IMR-90 (cell line): ENCODE results near the gene CYP2A13.

Experiments
- BHLHE40 ChIP-seq: fragments of 150-350 bp; IDR thresholded peaks from 2 replicates; pipeline ENCODE4 v1.6.1; 2016; ENCODE audit warnings: mild to moderate bottlenecking, low read depth, low read length
- MAFK ChIP-seq: IDR thresholded peaks from 2 replicates; pipeline ENCODE4 v1.6.1; 2012; ENCODE audit warnings: low read depth, low read length, improper control_type of control experiment
- MAZ ChIP-seq: IDR thresholded peaks from 2 replicates; pipeline ENCODE4 v1.6.1; 2012; ENCODE audit warnings: low read depth, mild to moderate bottlenecking, low read length, improper control_type of control experiment, moderate library complexity, borderline replicate concordance
- MXI1 ChIP-seq: IDR thresholded peaks from 2 replicates; pipeline ENCODE4 v1.6.1; 2012; ENCODE audit warnings: low read depth, mild to moderate bottlenecking, low read length, moderate library complexity, borderline replicate concordance
- POLR2A ChIP-seq: IDR thresholded peaks from 2 replicates; pipeline ENCODE4 v1.6.1; 2012; ENCODE audit warnings: mild to moderate bottlenecking, low read depth, low read length
- RAD21 ChIP-seq: IDR thresholded peaks from 2 replicates; pipeline ENCODE4 v1.6.1; 2012; ENCODE audit warnings: low read length, improper control_type of control experiment
- RCOR1 ChIP-seq: IDR thresholded peaks from 2 replicates; pipeline ENCODE4 v1.6.1; 2012; ENCODE audit warnings: mild to moderate bottlenecking, low read length, improper control_type of control experiment; ENCODE audit not compliant: insufficient replicate concordance
- RFX5 ChIP-seq: IDR thresholded peaks from 2 replicates; pipeline ENCODE4 v1.8.0; 2012; ENCODE audit warnings: low read depth, mild to moderate bottlenecking, low read length, moderate library complexity
- USF2 ChIP-seq: fragments of 150-350 bp; IDR thresholded peaks from 2 replicates; pipeline ENCODE4 v1.6.1; 2017; ENCODE audit warnings: mild to moderate bottlenecking, antibody characterized with exemption, low read length, low read depth
- TF ChIP-seq, protein P1 (sequence below): conservative IDR thresholded peaks from 2 replicates; pipeline ENCODE4 v1.5.1; 2012; ENCODE audit warnings: mild to moderate bottlenecking, low read depth, low read length, improper control_type of control experiment

GRCh38 chr19:41039806-41040205 lies 48.4 kb upstream of the CYP2A13 start:
- no peak for TF ChIP-seq RFX5
- no peak for TF ChIP-seq MAFK
- TF ChIP-seq, protein P1, sequence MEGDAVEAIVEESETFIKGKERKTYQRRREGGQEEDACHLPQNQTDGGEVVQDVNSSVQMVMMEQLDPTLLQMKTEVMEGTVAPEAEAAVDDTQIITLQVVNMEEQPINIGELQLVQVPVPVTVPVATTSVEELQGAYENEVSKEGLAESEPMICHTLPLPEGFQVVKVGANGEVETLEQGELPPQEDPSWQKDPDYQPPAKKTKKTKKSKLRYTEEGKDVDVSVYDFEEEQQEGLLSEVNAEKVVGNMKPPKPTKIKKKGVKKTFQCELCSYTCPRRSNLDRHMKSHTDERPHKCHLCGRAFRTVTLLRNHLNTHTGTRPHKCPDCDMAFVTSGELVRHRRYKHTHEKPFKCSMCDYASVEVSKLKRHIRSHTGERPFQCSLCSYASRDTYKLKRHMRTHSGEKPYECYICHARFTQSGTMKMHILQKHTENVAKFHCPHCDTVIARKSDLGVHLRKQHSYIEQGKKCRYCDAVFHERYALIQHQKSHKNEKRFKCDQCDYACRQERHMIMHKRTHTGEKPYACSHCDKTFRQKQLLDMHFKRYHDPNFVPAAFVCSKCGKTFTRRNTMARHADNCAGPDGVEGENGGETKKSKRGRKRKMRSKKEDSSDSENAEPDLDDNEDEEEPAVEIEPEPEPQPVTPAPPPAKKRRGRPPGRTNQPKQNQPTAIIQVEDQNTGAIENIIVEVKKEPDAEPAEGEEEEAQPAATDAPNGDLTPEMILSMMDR = no peak
- no peak for TF ChIP-seq MXI1
- no peak for TF ChIP-seq POLR2A
- no peak for TF ChIP-seq RCOR1
- TF ChIP-seq MAZ = no peak
- TF ChIP-seq RAD21 = no peak
- TF ChIP-seq BHLHE40 = no peak
- no peak for TF ChIP-seq USF2
